Mesenchymal stem cell (in vitro differentiated cells and primary cell): ENCODE results near the gene IL4I1. TPM values are rescaled to one million over a fixed set of nuclear protein-coding genes. Genes with fewer than 3 reads are reported as not detected.
"Not testable (repeated sequence)": the region's sequence is repeated elsewhere in the genome, so short reads cannot be mapped to it uniquely, and the experiment has no call there.

Experiments
- DNase-seq: peaks from one replicate; pipeline ENCODE4 v3.0.0-alpha.2; 2013
- H2AFZ ChIP-seq: one replicate; pipeline ENCODE4 v1.6.1; 2013; ENCODE audit warnings: low read depth, mild to moderate bottlenecking, control low read depth, inconsistent platforms, low read length, moderate library complexity
- H2AK5ac ChIP-seq: 2 replicates; pipeline ENCODE4 v1.6.1; 2013; ENCODE audit warnings: low read length, moderate library complexity, mild to moderate bottlenecking, inconsistent platforms; ENCODE audit not compliant: severe bottlenecking
- H2BK120ac ChIP-seq: one replicate; pipeline ENCODE4 v1.6.1; 2013; ENCODE audit warnings: low read depth, mild to moderate bottlenecking, inconsistent platforms, low read length, moderate library complexity
- H2BK12ac ChIP-seq, 2 experiments: one replicate each; pipeline ENCODE4 v1.6.1; 2013; ENCODE audit warnings: inconsistent platforms in 2 of 2, low read length in 2 of 2, mild to moderate bottlenecking in 2 of 2, moderate library complexity in 2 of 2, control low read depth in 1 of 2
- H2BK15ac ChIP-seq: one replicate; pipeline ENCODE4 v1.6.1; 2013; ENCODE audit warnings: mild to moderate bottlenecking, low read depth, inconsistent platforms; ENCODE audit not compliant: poor library complexity, severe bottlenecking
- H2BK5ac ChIP-seq: 2 replicates; pipeline ENCODE4 v1.6.1; 2013; ENCODE audit warnings: low read depth, mild to moderate bottlenecking, low read length, control low read depth, inconsistent platforms; ENCODE audit not compliant: poor library complexity, severe bottlenecking
- H3K14ac ChIP-seq, 2 experiments: one replicate each; pipeline ENCODE4 v1.6.1; 2013; ENCODE audit warnings: inconsistent platforms in 2 of 2, low read length in 2 of 2, control low read depth in 1 of 2, mild to moderate bottlenecking in 1 of 2, moderate library complexity in 1 of 2
- H3K18ac ChIP-seq, 2 experiments: one replicate each; pipeline ENCODE4 v1.6.1; 2013; ENCODE audit warnings: inconsistent platforms in 2 of 2, low read length in 2 of 2, control low read depth in 1 of 2, low read depth in 1 of 2, mild to moderate bottlenecking in 1 of 2
- H3K23ac ChIP-seq, 2 experiments: one replicate each; pipeline ENCODE4 v1.6.1; 2013; ENCODE audit warnings: inconsistent platforms in 2 of 2, low read length in 2 of 2, mild to moderate bottlenecking in 2 of 2, moderate library complexity in 2 of 2, control low read depth in 1 of 2
- H3K27ac ChIP-seq: 2 replicates; pipeline ENCODE4 v1.5.1; 2013; ENCODE audit warnings: mild to moderate bottlenecking, moderate library complexity, low read length, control low read depth, inconsistent platforms; ENCODE audit not compliant: poor library complexity, severe bottlenecking
- H3K27me3 ChIP-seq, 2 experiments: 2 replicates each; pipeline versions ENCODE4 v1.6.1 to v1.7.0; 2013; ENCODE audit warnings: low read length in 2 of 2, mild to moderate bottlenecking in 2 of 2, moderate library complexity in 2 of 2, control low read depth in 1 of 2, inconsistent platforms in 1 of 2; ENCODE audit not compliant: control insufficient read depth in 1 of 2, insufficient read depth in 1 of 2
- H3K36me3 ChIP-seq, 2 experiments: 2 replicates each; pipeline versions ENCODE4 v1.6.1 to v1.7.0; 2013; ENCODE audit warnings: low read length in 2 of 2, control low read depth in 1 of 2, inconsistent platforms in 1 of 2, low read depth in 1 of 2, mild to moderate bottlenecking in 1 of 2; ENCODE audit not compliant: insufficient read depth in 2 of 2, control insufficient read depth in 1 of 2
- H3K4ac ChIP-seq, 2 experiments: one replicate each; pipeline ENCODE4 v1.6.1; 2013; ENCODE audit warnings: inconsistent platforms in 2 of 2, low read length in 2 of 2, mild to moderate bottlenecking in 2 of 2, moderate library complexity in 2 of 2, control low read depth in 1 of 2, low read depth in 1 of 2
- H3K4me1 ChIP-seq: 2 replicates; pipeline ENCODE4 v1.6.1; 2013; ENCODE audit warnings: low read depth, low read length, control low read depth; ENCODE audit not compliant: control insufficient read depth, insufficient read depth
- H3K4me2 ChIP-seq: 2 replicates; pipeline ENCODE4 v1.6.1; 2013; ENCODE audit warnings: low read length, mild to moderate bottlenecking, inconsistent platforms; ENCODE audit not compliant: poor library complexity, severe bottlenecking
- H3K4me3 ChIP-seq, 2 experiments: 2 replicates each; pipeline versions ENCODE4 v1.5.1 to v1.7.0; 2013; ENCODE audit warnings: low read length in 2 of 2, mild to moderate bottlenecking in 2 of 2, control low read depth in 1 of 2, low read depth in 1 of 2; ENCODE audit not compliant: insufficient read depth in 1 of 2
- H3K79me1 ChIP-seq: replicated peaks from 2 replicates; pipeline ENCODE4 v1.6.1; 2013; ENCODE audit warnings: mild to moderate bottlenecking, control low read depth, low read length, inconsistent platforms; ENCODE audit not compliant: poor library complexity, severe bottlenecking
- H3K9ac ChIP-seq: 2 replicates; pipeline ENCODE4 v1.7.0; 2013; ENCODE audit warnings: mild to moderate bottlenecking, low read length, moderate library complexity
- H3K9me3 ChIP-seq: 2 replicates; pipeline ENCODE4 v1.7.0; 2013; ENCODE audit warnings: mild to moderate bottlenecking, low read length; ENCODE audit not compliant: control insufficient read depth
- H4K8ac ChIP-seq: one replicate; pipeline ENCODE4 v1.6.1; 2013; ENCODE audit warnings: inconsistent platforms, mild to moderate bottlenecking, low read length, moderate library complexity
- H4K91ac ChIP-seq: one replicate; pipeline ENCODE4 v1.6.1; 2013; ENCODE audit warnings: mild to moderate bottlenecking, low read length, inconsistent platforms
- WGBS: methylation state at CpG from one replicate; pipeline ENCODE4 v1.1.7; 2013; ENCODE audit warnings: mixed read lengths; 5-methylcytosine and 5-hydroxymethylcytosine counted together
- polyA plus RNA-seq, 2 experiments: library from polyadenylated mRNA; stranded (reverse); fragments of 200-250 nt; gene quantifications; one replicate each; pipeline ENCODE4 v1.2.3, GENCODE V29; 2013

IL4I1 gene, protein sequence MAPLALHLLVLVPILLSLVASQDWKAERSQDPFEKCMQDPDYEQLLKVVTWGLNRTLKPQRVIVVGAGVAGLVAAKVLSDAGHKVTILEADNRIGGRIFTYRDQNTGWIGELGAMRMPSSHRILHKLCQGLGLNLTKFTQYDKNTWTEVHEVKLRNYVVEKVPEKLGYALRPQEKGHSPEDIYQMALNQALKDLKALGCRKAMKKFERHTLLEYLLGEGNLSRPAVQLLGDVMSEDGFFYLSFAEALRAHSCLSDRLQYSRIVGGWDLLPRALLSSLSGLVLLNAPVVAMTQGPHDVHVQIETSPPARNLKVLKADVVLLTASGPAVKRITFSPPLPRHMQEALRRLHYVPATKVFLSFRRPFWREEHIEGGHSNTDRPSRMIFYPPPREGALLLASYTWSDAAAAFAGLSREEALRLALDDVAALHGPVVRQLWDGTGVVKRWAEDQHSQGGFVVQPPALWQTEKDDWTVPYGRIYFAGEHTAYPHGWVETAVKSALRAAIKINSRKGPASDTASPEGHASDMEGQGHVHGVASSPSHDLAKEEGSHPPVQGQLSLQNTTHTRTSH
- polyA plus RNA-seq (2013, experiment 1 of 2): 0.36 TPM
- 0.30 TPM for polyA plus RNA-seq (2013, experiment 2 of 2)

DNA sequence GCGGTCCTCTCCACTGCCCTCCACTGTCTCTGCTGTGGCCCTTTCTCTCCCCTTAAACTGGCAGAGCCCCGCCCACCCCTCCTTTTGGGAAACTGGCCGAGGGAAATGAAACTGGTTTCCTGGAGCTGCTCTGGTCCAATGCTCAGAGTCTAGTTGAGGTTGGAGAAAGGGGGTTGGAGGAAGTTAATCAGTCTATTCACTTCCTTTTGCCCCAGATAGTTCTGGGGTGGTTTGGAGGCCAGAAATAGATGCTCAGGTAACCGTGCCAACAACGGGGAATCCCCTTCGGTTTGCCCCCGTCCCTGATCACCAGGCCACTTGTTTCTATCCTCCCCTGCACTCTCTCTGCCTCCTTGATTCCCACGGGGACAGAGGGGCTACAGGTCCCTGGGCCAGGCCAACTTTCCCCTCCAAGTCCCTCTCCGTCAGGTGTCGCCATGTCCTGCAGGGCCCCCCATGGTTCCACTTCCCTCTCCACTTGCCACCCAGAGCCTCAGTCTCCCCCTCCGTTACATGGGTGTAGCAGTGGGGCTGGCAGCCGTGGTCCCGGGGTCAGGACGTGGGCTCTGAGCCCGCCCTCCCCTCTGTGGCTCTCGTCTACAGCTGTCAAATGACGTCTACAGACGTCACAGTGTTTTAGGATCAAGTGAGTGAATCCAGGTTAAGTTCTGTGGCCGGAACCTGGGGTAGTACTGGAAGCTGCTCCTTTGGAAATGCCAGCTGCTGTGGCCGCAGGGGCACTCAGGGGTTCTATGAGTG lies at the start of gene IL4I1:
TSS of gene IL4I1 (minus strand) at position 25 of the 759 bp plus-strand sequence. CDS start 727 bp downstream, outside the sequence.
- Histone ChIP-seq H2BK120ac (peak within 1 kb of the TSS; percentile 11), H3K4me1 (peaks cover 19% of the 10 kb centered on the region), H2AK5ac (peak within 1 kb of the TSS; percentile 73), H4K8ac (peak within 1 kb of the TSS; percentile 89), H3K9ac (peak within 1 kb of the TSS; percentile 71), H3K27me3 (peaks cover 0 to 6% of the 10 kb centered on the region in 2 experiments), H3K4me3 (no peak within 1 kb of the TSS), H3K4me2 (peak within 1 kb of the TSS; percentile 18), H2AFZ (no peak within 1 kb of the TSS), H2BK12ac (peak within 1 kb of the TSS; percentile 95), H3K27ac (peak within 1 kb of the TSS; percentile 69), H4K91ac (peak within 1 kb of the TSS; percentile 83), H3K18ac (peak within 1 kb of the TSS; percentile 34 to 75), H3K4ac (peak within 1 kb of the TSS; percentile 41 to 92), H3K9me3 (no peaks in the 10 kb centered on the region), H2BK15ac (no peak within 1 kb of the TSS), H2BK5ac (peak within 1 kb of the TSS; percentile 39), H3K14ac (peak within 1 kb of the TSS in 1 of 2 experiments; percentile 53), H3K23ac (no peak within 1 kb of the TSS), H3K79me1 (no peaks in the 10 kb centered on the region), H3K36me3 (no peaks in the 10 kb centered on the region)
- 71% methylated on average over 18 of the region's 20 CpGs for WGBS
- DNase-seq: peak; percentile 42

DNA sequence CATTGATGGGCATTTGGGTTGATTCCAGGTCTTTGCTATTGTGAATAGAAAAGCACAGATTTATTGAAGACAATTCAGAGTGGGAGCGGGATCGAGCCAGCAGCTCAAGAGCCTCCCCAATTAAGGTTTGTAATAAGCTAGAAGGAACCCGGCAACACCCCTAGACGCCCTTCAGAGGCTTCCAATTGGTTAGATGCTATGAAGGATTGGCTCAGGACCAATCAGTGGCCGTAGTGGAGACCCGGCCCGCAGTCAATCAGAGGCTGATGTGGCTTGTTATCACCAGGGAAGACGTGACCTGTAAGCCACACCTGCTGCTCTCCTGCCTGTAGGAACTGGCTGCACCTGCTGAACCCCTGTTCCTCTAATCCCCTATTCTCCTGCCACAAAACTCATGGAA lies 49.7 kb upstream of the IL4I1 start:
- H3K4me3 ChIP-seq: no peak overlapping the region
- H2AFZ ChIP-seq: no peak overlapping the region
- DNase-seq: no peak
- no peak overlapping the region for H2BK15ac ChIP-seq
- H3K14ac ChIP-seq: no peak overlapping the region
- WGBS: 88% methylated on average over 8 of the region's 8 CpGs
- H4K8ac ChIP-seq: no peak overlapping the region
- no peaks in the 10 kb centered on the region for H3K79me1 ChIP-seq
- no peaks in the 10 kb centered on the region for H3K9me3 ChIP-seq
- no peak overlapping the region for H3K23ac ChIP-seq
- no peak overlapping the region for H3K18ac ChIP-seq
- no peaks in the 10 kb centered on the region for H3K36me3 ChIP-seq
- no peak overlapping the region for H3K4me2 ChIP-seq
- no peak overlapping the region for H3K27ac ChIP-seq
- H3K9ac ChIP-seq: no peak overlapping the region
- no peak overlapping the region for H4K91ac ChIP-seq
- no peak overlapping the region for H3K4ac ChIP-seq
- H2BK5ac ChIP-seq: no peak overlapping the region
- no peak overlapping the region for H2AK5ac ChIP-seq
- H2BK12ac ChIP-seq: no peak overlapping the region
- peaks cover 8 to 71% of the 10 kb centered on the region in 2 experiments for H3K27me3 ChIP-seq
- no peaks in the 10 kb centered on the region for H3K4me1 ChIP-seq
- no peak overlapping the region for H2BK120ac ChIP-seq

DNA sequence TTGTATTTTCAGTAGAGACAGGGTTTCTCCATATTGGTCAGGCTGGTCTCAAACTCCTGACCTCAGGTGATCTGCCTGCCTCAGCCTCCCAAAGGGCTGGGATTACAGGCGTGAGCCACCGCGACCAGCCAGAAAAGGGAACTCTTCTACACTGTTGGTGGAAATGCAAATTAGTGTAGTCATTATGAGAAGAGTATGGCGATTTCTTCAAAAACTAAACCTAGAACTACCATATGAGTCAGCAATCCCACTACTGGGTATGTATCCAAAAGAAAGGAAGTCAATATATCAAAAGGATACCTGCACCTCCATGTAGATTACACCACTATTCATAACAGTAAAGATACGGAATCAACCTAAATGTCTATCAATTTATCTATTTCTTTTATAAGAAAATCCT lies 47.9 kb upstream of the IL4I1 start:
- not testable (repeated sequence) for H2BK15ac ChIP-seq, H2AFZ ChIP-seq, H2AK5ac ChIP-seq, H3K23ac ChIP-seq, H2BK120ac ChIP-seq, H2BK5ac ChIP-seq, H3K79me1 ChIP-seq, H3K9ac ChIP-seq, H3K14ac ChIP-seq, H2BK12ac ChIP-seq, H4K8ac ChIP-seq, H3K9me3 ChIP-seq, H3K4me2 ChIP-seq, H3K18ac ChIP-seq, H3K4ac ChIP-seq, H3K36me3 ChIP-seq, H3K4me1 ChIP-seq, H3K27ac ChIP-seq, H3K4me3 ChIP-seq, DNase-seq, H4K91ac ChIP-seq
- 94% methylated on average over 4 of the region's 5 CpGs for WGBS
- H3K27me3 ChIP-seq: peaks cover 0 to 66% of the 10 kb centered on the region in 2 experiments

DNA sequence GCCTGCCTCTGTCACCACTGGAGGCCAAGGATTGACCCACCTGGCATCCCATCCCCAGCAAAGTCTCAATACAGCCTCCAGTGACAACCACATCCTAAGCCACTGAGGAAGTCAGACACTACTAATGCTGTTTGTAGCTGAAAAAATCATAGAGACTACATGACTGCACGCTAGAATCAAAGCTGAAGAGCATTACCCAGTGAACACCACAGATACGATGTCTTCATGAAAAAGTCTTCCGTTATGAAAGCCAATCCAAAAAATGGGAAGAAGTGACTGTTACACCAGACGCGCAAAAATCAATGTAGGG lies 43.8 kb upstream of the IL4I1 start:
- Histone ChIP-seq H3K14ac (no peak overlapping the region), H3K4ac (no peak overlapping the region), H3K23ac (no peak overlapping the region), H3K4me1 (peaks cover 6% of the 10 kb centered on the region), H2BK15ac (no peak overlapping the region), H2AFZ (no peak overlapping the region), H3K27ac (no peak overlapping the region), H3K4me3 (no peak overlapping the region), H3K36me3 (no peaks in the 10 kb centered on the region), H3K9me3 (no peaks in the 10 kb centered on the region), H3K9ac (no peak overlapping the region), H2BK12ac (no peak overlapping the region), H4K91ac (no peak overlapping the region), H3K27me3 (peaks cover 0 to 51% of the 10 kb centered on the region in 2 experiments), H2BK120ac (no peak overlapping the region), H4K8ac (no peak overlapping the region), H3K79me1 (no peaks in the 10 kb centered on the region), H3K4me2 (no peak overlapping the region), H2BK5ac (no peak overlapping the region), H2AK5ac (no peak overlapping the region), H3K18ac (no peak overlapping the region)
- 91% methylated on average over 5 of the region's 5 CpGs for WGBS
- no peak for DNase-seq
